OCI-M2 (cell line): ENCODE measurements around the gene ATP10B.

ENCODE experiments used
- DNase-seq: peaks from one replicate; lab custom pipeline; 2025; ENCODE audit not compliant: unreplicated experiment; lab: John Stamatoyannopoulos, UW

ATP10B gene

DNA sequence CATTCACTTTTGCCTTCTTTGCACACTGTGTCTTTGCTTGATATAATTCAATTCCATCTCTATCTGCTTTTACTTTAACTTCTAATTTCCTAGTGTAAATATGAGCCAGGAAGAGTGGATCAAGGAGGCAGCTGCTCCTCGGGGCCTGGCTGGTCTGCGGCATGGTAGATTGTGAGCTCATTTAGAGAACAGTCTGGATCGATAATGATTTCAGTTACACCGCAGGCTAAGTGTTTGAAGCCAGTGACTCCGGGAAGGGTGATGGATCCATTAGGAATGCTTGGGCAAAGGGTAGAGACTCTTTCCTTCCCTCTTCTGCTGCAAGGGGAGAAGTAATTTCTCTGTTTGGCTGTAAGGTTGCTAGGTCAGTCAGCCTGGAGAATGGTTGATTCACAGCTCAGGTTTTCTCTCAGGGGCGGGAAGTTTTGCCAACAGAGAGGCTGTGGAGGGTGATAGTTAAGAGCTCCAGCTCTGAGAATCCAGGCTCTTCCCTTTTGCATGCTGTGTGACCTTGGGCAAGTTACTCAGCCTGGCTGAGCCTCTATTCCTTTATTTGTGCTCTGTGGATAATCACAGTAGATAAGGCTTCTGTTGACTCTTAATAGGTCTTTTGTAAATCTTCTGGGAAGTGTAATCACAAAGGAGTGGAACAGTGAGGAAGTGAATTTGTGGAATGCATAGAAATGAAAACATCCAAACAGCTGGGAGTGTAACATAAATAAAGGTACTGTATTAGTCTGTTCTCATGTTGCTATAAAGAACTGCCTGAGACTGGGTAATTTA is 331.2 kb downstream of the ATP10B start:
- no peak for DNase-seq

- no peak for DNase-seq
Measured at GRCh38 chr5:160516696-160517530, 335.1 kb downstream of the ATP10B start.

DNA sequence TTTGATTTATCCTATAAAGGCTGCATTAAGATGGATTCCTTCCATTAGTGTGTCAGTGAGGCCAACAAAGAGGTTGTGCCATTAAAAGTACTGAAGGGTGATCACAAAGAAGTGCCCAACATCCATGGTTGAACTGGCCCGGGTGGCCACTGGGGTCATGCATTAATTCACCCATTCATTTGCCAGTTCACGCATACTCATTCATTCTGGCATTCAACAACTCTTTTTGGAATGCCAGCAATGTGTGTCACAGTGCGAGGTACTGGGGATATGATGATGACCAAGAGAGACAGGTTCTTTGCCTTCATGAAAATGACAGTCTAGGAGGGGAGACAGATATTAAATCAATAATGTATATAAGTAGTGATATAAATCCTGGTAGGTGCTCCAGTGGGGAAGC is 337.1 kb downstream of the ATP10B start:
- no peak for DNase-seq

DNA sequence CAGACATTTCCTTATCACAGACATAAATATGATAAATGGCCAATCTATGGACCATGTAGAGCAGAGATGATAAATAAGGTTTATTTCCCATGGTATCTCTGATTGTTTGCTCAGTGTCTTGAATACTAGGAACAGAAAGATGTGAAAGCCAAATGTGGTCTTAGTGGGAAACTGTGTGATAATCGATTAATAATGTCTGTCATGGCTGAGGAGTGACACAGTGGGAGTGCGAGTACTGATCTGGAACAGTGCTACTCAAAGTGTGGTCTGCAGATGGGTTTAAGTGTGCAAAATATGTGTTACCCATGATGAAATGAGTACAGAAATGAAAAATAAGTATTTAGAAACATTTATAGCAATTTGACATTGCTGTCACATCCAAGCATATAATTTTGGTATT is 337.8 kb downstream of the ATP10B start:
- DNase-seq = no peak

- DNase-seq = no peak
Measured at GRCh38 chr5:160513485-160513884, 338.5 kb downstream of the ATP10B start.
